Measurements from ENCODE around the gene USH2A.

Gene USH2A

GRCh38 chr1:215835951-215836350 is 587.3 kb downstream of the USH2A start:
- DNase-seq (ENCODE audit: low spot score) = no peak
- no peak for TF ChIP-seq CTCF (IDR thresholded peaks at IDR 0.05; ENCODE audit: extremely low read depth, insufficient read depth, missing control alignments)
- in situ Hi-C loops (cut with MboI; ENCODE audit: low pct_unique_long_range_greater_than_20kb, low sequenced_read_pairs, unreplicated experiment) = no loop called here

GRCh38 chr1:215833941-215834729 is 589.1 kb downstream of the USH2A start:
- no peak for DNase-seq (ENCODE audit: low spot score)
- TF ChIP-seq CTCF (IDR thresholded peaks at IDR 0.05; ENCODE audit: extremely low read depth, insufficient read depth, missing control alignments) = no peak
- in situ Hi-C loops (cut with MboI; ENCODE audit: low pct_unique_long_range_greater_than_20kb, low sequenced_read_pairs, unreplicated experiment) = no loop called here

- no peak for DNase-seq (ENCODE audit: low spot score)
- TF ChIP-seq CTCF (IDR thresholded peaks at IDR 0.05; ENCODE audit: extremely low read depth, insufficient read depth, missing control alignments) = no peak
- in situ Hi-C loops (cut with MboI; ENCODE audit: low pct_unique_long_range_greater_than_20kb, low sequenced_read_pairs, unreplicated experiment) = no loop called here
Measured at GRCh38 chr1:215830226-215830810, 592.9 kb downstream of the USH2A start.

- no peak for TF ChIP-seq CTCF (IDR thresholded peaks at IDR 0.05; ENCODE audit: extremely low read depth, insufficient read depth, missing control alignments)
- DNase-seq (ENCODE audit: low spot score) = no peak
- in situ Hi-C loops (cut with MboI; ENCODE audit: low pct_unique_long_range_greater_than_20kb, low sequenced_read_pairs, unreplicated experiment) = no loop called here
Measured at GRCh38 chr1:215825056-215825455, 598.2 kb downstream of the USH2A start.

GRCh38 chr1:215824245-215824644 is 599.0 kb downstream of the USH2A start:
- DNase-seq (ENCODE audit: low spot score) = no peak
- in situ Hi-C loops (cut with MboI; ENCODE audit: low pct_unique_long_range_greater_than_20kb, low sequenced_read_pairs, unreplicated experiment) = no loop called here
- TF ChIP-seq CTCF (IDR thresholded peaks at IDR 0.05; ENCODE audit: extremely low read depth, insufficient read depth, missing control alignments) = peak; percentile 19

GRCh38 chr1:215819114-215819513 is 604.1 kb downstream of the USH2A start:
- no peak for TF ChIP-seq CTCF (IDR thresholded peaks at IDR 0.05; ENCODE audit: extremely low read depth, insufficient read depth, missing control alignments)
- in situ Hi-C loops (cut with MboI; ENCODE audit: low pct_unique_long_range_greater_than_20kb, low sequenced_read_pairs, unreplicated experiment) = no loop called here
- no peak for DNase-seq (ENCODE audit: low spot score)
